B cell (primary cell): Measurements from ENCODE around the gene RET.

Experiments used
- CTCF ChIP-seq: fragments of 200-600 bp; IDR thresholded peaks from one replicate; pipeline ENCODE4 v1.8.0; 2022; ENCODE audit warnings: antibody characterized with exemption, mild to moderate bottlenecking
- EZH2 ChIP-seq: IDR thresholded peaks from 2 replicates; pipeline ENCODE4 v1.6.1; 2012; ENCODE audit warnings: borderline replicate concordance, low read depth, mild to moderate bottlenecking, moderate library complexity, low read length; ENCODE audit not compliant: insufficient read depth, poor library complexity, severe bottlenecking

- TF ChIP-seq CTCF, result no peak
- TF ChIP-seq EZH2, result no peak
These were observed 5.9 kb downstream of the RET start for GRCh38 chr10:43082746-43083145.
